Measurements from ENCODE around the gene CFAP58.

Gene CFAP58

GRCh38 chr10:104472505-104472904, 118.9 kb downstream of the CFAP58 start:
- peak; percentile 48 for DNase-seq (ENCODE audit: low spot score)
- no peak for TF ChIP-seq CTCF (conservative IDR thresholded peaks at IDR 0.05; ENCODE audit: low read depth)
- ChIA-PET CTCF (interaction anchor here (0.7 to 1.0 kb wide), 2 partner anchors 17 to 322 kb away, joined by 3 to 6 read pairs; no protein-coding TSS in a partner anchor), POLR2A (ENCODE audit: low non-redundant PET) (no interaction called here)
- H3K27ac ChIP-seq = no peak overlapping the region

- no peak for DNase-seq (ENCODE audit: low spot score)
- CTCF ChIA-PET = no interaction called here
- POLR2A ChIA-PET (ENCODE audit: low non-redundant PET) = no interaction called here
- no peak for TF ChIP-seq CTCF (conservative IDR thresholded peaks at IDR 0.05; ENCODE audit: low read depth)
- H3K27ac ChIP-seq = no peak overlapping the region
These were observed 119.5 kb downstream of the CFAP58 start for GRCh38 chr10:104472957-104473745.

GRCh38 chr10:104478380-104478779, 124.7 kb downstream of the CFAP58 start:
- CTCF ChIA-PET = no interaction called here
- POLR2A ChIA-PET (ENCODE audit: low non-redundant PET) = no interaction called here

GRCh38 chr10:104479906-104480593, 126.4 kb downstream of the CFAP58 start:
- no peak overlapping the region for H3K27ac ChIP-seq
- POLR2A ChIA-PET (ENCODE audit: low non-redundant PET) = no interaction called here
- DNase-seq (ENCODE audit: low spot score) = no peak
- no peak for TF ChIP-seq CTCF (conservative IDR thresholded peaks at IDR 0.05; ENCODE audit: low read depth)
- CTCF ChIA-PET = no interaction called here

More at GRCh38 chr10:104478380-104478779, 124.7 kb downstream of the CFAP58 start:
- no peak overlapping the region for H3K27ac ChIP-seq
- TF ChIP-seq CTCF (conservative IDR thresholded peaks at IDR 0.05; ENCODE audit: low read depth) = no peak
- no peak for DNase-seq (ENCODE audit: low spot score)

GRCh38 chr10:104480797-104481196, 127.2 kb downstream of the CFAP58 start:
- ChIA-PET CTCF (interaction anchor here (1.0 kb wide), 1 partner anchor 74 kb away, joined by 3 read pairs; no protein-coding TSS in a partner anchor), POLR2A (ENCODE audit: low non-redundant PET) (no interaction called here)
- no peak for DNase-seq (ENCODE audit: low spot score)
- no peak for TF ChIP-seq CTCF (conservative IDR thresholded peaks at IDR 0.05; ENCODE audit: low read depth)
- no peak overlapping the region for H3K27ac ChIP-seq

- no peak for TF ChIP-seq CTCF (conservative IDR thresholded peaks at IDR 0.05; ENCODE audit: low read depth)
- no peak overlapping the region for H3K27ac ChIP-seq
- ChIA-PET POLR2A (ENCODE audit: low non-redundant PET) (no interaction called here), CTCF (no interaction called here)
- DNase-seq (ENCODE audit: low spot score) = no peak
These were observed 129.9 kb downstream of the CFAP58 start for GRCh38 chr10:104483582-104483981.

Data from RWPE1 (cell line).